Amniotic stem cell (primary cell): ENCODE results near the gene MAGEC2.

Experiments
- DNase-seq: peaks from one replicate; lab custom pipeline; 2025; lab: John Stamatoyannopoulos, UW

MAGEC2 gene

DNA sequence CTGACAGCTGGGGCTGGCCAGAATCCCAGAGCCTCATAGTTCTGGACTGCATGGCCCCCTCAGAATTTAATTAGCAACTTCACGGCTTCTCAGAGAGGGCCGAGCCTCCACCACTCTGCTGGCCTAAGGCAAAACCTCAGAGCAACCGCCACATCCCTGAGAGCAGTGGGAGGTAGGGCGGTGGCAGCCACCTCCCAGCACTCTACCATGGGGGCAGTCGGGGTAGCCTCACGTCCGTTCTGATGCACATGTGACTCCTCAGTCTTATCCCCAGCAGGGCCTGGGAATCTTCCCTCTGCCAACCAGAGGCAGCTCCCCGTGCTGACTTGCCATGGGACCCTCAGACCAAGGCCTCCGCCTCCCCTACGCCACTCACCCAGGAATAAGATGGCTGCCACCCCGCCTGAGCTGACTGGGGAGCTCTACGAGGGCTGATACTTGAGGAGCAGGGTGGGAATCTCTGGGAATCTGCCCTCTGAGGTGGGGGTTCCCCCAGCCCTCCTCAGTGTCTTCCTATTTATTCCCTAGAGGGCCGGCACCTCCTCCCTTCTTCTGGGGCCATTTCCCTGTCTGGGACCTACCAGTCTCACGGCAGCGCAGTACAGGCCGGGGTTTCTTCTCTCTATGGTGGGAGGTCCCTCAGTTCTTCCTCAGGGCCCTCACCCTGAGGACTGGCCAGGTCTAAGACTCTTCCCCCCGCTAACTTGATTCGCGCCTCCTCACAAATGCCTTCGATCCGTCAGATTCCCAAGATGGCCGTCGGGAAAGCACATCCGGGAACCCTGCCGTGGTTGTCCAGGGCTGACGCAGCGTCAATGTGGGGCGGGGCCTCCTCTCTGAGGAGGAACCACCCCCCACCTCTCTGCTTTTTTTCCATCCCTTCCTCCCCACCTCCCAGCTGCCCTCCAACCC, at the start of gene MAGEC2:
TSS of gene MAGEC2 (minus strand) at position 769 of the 912 bp plus-strand sequence. CDS start 1,303 bp downstream, outside the sequence.
- DNase-seq, result no peak

- no peak for DNase-seq
These were observed 46.6 kb upstream of the MAGEC2 start for GRCh38 chrX:142251680-142252079.

DNA sequence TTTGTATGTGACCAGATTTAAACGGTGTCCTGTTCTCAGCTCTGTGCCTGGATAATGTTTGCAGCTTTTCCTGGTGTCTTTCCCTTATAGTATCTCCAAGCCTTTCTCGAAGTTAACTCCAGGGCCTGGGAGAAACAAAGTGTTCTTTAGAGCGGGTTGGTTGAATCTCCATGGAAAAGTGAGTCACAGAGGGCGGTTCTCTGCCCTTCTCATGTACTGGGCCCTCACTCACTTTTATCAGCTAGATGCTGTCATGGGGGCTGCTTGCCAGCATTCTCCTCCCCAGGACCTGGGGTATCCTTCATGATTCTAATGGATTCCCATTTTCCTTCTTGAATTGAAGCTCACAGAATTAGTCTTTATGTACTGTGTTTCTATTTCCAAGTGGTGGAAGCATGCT, 46.1 kb upstream of the MAGEC2 start:
- DNase-seq, result no peak

DNA sequence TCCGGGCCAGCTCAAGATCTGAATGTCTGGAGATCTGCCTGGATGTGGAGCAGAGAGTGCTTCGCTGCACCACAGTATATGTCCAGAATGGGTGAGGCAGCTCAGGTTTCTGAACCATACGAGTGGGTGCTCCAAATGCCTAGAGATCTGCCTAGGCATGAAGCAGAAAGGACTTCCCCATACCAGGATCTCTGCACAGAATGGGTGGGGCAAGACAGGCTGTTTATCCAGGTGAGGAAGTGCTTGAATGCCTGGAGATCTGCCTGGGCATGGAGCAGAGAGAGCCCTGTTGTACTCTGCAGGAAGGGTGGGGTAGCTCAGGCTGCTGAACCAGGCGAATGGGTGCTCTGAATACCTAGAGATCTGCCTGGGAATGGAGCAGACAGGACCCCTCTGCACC, 45.4 kb upstream of the MAGEC2 start:
- DNase-seq, result no peak

GRCh38 chrX:142249721-142250120, 44.6 kb upstream of the MAGEC2 start:
- DNase-seq, result no peak

GRCh38 chrX:142244568-142244967, 39.5 kb upstream of the MAGEC2 start:
- DNase-seq, result no peak

GRCh38 chrX:142238536-142238935, 33.4 kb upstream of the MAGEC2 start:
- no peak for DNase-seq

GRCh38 chrX:142233400-142233799, 28.3 kb upstream of the MAGEC2 start:
- DNase-seq, result no peak

DNA sequence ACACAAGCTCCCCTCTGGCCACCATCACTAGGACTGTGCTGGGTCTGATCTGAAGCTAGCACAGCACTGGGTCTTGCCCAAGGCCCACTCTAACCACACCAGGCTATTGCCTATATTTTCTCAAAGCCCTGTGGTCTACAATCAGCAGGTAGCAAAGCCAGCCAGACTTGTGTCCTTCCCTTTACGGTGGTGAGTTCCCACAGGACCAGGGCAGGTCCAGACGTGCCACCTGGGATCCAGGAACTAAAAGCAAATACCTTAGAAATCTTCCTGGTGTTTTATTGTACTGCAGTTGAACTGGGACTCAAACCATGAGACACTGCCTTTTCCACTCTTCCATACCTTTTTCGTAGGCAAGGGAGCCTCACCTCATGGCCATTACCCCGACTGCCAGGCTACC, 9.0 kb upstream of the MAGEC2 start:
- no peak for DNase-seq

- DNase-seq, result no peak
These were observed 4.0 kb downstream of the MAGEC2 start for GRCh38 chrX:142201113-142201512.

DNA sequence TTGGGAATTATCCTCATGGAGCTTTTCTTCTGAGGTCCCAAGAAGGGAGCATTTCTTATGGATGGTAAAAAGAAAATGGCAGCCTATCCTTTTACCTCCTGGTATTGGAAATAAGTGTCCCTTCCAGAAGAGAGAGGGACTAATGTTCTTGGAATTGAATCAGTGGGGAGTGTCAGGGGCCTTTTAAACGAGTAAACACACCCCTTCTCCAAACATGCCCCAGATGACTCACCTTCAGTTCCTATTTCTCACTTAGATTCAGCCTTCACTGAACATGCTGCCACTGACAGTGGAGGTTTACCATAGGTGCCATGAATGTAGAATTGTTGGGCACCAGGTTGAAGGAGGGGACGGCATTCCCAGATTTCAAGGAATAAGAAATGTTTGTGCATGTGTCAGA, 19.0 kb downstream of the MAGEC2 start:
- no peak for DNase-seq

DNA sequence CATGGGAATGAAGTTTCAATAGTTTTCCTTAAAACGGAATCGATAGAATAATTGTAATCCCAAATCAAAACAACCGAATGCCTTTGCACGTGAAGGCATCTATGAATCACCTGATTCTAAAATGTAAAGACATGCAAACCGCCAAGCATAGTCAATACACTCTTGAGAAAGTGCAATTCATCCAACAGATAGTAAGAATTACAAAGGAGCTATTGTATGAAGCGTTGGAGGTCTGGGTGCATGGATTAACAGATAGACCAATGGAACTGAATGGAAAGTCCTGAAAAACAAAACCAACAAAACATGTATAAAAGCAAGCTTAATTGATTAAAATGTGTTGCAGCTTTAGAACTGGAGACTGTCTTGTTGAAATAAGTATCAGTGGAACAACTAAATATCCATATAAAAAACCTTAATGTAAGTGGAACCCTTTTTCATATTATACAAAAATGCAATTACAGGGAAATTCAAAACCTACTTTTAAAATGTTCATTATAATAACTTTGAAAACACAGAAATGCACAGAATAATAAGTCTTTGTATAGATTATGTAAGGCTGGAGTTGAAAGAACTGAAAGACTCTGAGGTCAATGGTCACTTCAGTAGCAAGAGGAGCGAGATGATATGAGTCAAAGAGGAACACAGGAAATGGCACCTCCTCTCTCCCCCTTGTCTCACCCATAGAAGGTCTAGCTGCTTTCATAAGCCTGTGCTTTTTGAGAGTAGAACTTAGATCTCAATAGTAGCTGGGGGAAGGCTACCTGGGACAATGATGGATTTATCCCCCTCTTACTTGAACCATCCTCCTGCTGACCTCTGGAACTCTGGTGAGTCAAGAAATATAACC, 20.1 kb downstream of the MAGEC2 start:
- no peak for DNase-seq

DNA sequence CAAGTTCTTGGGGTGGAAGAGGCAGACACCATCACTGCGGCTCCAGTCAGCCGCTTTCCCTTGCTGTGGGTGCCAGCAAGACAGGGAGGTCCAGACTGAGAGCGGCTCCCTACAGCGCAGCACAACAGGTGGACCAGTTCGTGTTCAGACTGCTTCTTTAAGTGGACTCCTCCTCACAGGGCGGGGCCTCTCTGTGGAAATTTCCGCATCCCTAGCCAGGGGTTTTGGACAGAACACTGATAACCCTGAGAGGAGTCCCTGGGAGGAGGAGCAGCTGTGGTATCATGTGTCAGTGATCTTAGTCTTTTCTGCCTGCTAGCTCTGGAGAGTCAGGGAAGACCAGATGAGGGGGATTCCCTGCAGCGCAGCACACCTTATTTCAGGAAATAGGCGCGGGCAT, 48.5 kb downstream of the MAGEC2 start:
- no peak for DNase-seq
